ENCODE measurements around the gene ZFAND3.
"Not testable (repeated sequence)": the region's sequence is repeated elsewhere in the genome, so short reads cannot be mapped to it uniquely, and the experiment has no call there.

ZFAND3 gene

GRCh38 chr6:38015341-38015740, 195.8 kb downstream of the ZFAND3 start:
- no peak for DNase-seq

GRCh38 chr6:38016824-38017223, 197.3 kb downstream of the ZFAND3 start:
- DNase-seq, result no peak

DNA sequence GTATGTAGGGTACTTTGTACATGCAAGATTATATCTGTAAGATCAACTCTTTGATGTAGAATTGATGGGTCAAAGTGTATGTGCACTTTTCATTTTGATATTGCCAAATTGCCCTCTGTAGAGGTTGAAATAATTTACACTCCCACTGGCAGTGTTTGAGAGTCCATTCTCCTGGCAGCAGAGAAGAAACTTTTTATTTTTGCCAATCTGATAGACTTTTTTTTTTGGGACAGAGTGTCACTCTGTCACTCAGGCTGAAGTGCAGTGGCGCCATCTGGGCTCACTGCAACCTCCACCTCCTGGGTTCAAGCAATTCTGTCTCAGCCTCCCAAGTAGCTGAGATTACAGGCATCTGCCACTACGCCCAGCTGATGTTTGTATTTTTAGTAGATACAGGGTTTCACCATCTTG, 199.2 kb downstream of the ZFAND3 start:
- no peak for DNase-seq

DNA sequence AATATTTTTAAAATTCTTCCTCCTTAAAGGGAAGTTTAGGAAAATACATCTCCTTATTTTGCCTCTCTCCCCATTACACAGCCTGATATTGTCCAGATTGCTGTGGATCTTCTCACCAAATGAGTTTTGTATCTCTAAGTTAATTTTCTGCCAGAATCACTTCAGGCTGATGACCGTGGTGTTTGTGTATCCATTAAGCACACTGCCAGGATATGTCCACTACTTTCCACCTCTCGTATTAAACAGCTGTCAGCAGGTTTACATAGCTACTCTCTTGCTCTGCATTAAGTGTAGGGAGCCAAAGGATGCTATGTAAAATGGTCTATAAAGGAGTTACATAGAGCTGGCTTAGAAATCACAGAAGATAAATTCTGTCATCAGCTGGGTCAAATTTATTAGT, 201.1 kb downstream of the ZFAND3 start:
- DNase-seq, result no peak

DNA sequence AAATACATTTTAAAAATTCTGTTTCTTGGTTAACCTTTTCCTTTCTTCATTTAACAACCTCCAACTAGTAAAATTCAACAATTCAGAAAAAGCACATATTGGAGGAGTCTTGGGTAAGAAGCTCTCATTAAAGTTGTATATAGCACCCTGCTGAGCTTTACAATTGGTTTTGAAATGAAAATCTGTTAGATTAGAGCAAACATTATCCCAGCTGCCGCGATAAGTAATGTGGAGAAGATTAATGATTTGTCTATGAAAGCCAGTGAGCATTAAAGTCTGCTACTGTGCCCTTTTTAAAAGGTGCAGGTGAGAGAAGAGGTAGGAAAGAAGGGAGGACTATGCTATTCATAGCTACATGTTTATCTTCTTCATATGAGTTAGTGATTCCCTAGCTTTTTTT, 201.5 kb downstream of the ZFAND3 start:
- DNase-seq, result no peak

GRCh38 chr6:38021571-38021970, 202.0 kb downstream of the ZFAND3 start:
- no peak for DNase-seq

GRCh38 chr6:38022688-38023087, 203.2 kb downstream of the ZFAND3 start:
- DNase-seq, result no peak

- no peak for DNase-seq
These were observed 205.4 kb downstream of the ZFAND3 start for GRCh38 chr6:38024908-38025307.

GRCh38 chr6:38025451-38025850, 205.9 kb downstream of the ZFAND3 start:
- DNase-seq, result no peak

- peak; percentile 60 for DNase-seq
These were observed 208.3 kb downstream of the ZFAND3 start for GRCh38 chr6:38027685-38028373.

GRCh38 chr6:38030380-38030779, 210.9 kb downstream of the ZFAND3 start:
- no peak for DNase-seq

GRCh38 chr6:38032797-38033196, 213.3 kb downstream of the ZFAND3 start:
- DNase-seq, result no peak

DNA sequence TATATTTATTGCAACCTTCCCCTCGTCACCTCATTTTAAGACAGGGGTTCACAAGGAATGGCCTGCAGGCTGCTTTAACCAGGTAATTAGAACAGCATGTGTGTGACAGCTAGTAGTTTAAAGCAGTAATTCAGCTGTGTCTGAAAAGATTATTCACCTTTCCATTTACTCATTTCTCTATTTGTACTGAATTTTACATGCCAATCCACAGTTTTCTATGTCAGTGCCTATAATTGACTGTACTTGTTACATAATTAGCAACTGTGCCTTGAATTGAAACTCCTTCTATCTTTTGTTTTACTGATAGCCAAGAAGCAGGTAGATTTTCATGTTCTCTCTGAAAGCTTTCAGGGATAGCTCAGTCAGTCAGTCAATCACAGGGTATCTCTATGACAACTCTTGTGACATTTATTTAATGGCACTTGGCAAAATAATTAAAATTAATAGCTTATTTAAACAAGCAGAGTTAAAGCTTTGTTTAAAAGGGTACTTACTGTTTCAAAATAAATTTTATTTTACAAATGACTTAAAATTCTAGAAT, 214.0 kb downstream of the ZFAND3 start:
- DNase-seq, result peak; percentile 16

GRCh38 chr6:38034274-38034914, 214.9 kb downstream of the ZFAND3 start:
- peak; percentile 20 for DNase-seq

DNA sequence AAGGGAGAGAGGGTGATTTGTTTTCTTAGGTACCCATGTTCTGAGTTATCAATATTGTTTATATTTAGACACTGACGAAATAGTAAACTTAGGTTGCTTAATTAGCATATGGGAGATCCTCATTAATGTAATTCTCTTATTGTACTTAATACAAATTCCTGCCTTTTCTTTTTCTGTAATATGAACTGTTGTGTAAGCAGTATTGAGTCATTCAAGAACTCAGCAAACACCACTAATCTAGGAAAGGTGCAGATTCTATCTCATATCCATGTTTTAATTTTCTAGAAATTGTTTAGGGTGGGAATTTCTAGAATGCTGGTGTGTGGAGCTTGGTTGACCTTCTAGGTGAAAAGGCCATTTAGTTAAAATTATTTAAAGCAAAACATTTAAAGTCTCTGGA, 216.0 kb downstream of the ZFAND3 start:
- no peak for DNase-seq

GRCh38 chr6:38039502-38039901, 220.0 kb downstream of the ZFAND3 start:
- DNase-seq, result no peak

GRCh38 chr6:38040254-38040653, 220.7 kb downstream of the ZFAND3 start:
- DNase-seq, result no peak

GRCh38 chr6:38043259-38043753, 223.8 kb downstream of the ZFAND3 start:
- DNase-seq, result no peak

GRCh38 chr6:38045701-38046305, 226.3 kb downstream of the ZFAND3 start:
- DNase-seq, result no peak

DNA sequence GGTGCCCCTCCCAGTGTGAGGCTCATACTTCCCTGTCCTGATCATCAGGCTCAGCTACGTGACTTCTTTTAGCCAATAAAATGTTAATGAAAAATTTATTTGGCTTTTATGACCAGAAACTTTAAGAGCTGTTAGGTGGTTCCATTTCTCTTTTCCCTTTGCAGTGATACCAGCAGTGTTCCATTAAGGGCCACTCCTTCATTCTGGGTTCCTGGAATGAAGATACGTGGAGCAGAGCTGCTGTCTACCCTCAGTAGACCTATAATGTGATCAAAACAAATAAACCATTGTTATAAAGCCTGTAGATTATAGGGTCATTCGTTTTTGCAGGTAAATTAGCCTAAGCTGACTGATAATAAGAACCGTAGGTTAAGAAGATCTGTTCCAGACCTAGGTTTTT, 228.0 kb downstream of the ZFAND3 start:
- no peak for DNase-seq

DNA sequence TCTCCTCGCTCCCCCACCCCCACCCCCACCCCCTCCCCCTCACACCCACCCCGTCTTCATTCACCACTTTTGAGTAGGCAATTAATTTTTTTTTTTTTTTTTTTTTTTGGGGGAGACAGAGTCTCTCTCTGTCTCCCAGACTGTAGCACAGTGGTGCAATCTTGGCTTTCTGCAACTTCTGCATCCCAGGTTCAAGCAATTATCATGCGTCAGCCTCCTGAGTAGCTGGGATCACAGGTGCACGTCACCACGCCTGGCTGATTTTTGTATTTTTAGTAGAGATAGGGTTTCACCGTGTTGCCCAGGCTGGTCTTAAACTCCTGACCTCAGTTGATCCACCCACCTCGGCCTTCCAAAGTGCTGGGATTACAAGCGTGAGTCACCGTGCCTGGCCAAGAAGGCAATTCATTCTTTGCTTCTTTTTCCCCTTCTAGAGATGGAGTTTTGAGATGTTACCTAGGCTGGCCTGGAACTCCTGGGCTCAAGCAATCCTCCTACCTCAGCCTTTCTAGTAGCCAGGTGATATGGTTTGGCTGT, 230.4 kb downstream of the ZFAND3 start:
- DNase-seq, result not testable (repeated sequence)

GRCh38 chr6:38051819-38052434, 232.4 kb downstream of the ZFAND3 start:
- DNase-seq, result no peak

DNA sequence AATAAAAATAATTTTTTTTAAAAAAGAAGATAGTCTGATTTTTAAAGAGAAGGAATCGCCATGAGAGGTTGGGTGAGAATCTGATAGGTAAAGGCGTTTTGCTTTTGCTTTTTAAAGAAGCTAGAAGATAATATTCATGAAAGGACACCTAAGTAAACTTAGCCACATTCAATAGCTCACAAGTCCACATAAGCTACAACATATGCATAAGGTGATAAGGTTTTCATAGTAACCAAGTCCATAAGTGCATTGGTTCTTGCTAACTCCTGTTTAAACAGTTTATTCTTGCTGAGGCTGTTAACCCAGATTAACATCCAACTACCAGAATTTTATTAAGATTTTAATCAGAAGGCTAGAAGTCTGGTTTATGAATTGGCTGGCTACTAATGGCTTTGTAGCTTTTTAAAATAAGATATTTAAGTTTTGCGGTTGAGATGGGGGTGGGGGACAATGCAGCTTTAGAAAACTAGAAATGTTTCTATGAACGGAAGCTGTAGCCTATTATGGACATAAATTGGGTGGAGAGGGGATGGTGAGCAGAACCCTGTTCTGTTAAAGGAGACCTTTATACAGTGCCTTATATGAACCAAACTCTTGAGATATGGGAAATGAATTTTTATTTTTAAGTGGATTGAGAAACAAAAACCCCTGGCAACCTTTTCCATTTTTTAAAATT, 235.1 kb downstream of the ZFAND3 start:
- DNase-seq, result no peak

Data from activated CD4-positive, alpha-beta T cell treated with anti-CD3 and anti-CD28 coated beads, Interleukin-10, Interleukin-2, amounts not matched to agents 100 ng/mL and 50 ng/mL, durations not matched to agents 16 hours and 8 hours (primary cell).